Endothelial cell of umbilical vein (primary cell): ENCODE results near the gene MAN1A1. TPM values are rescaled to one million over a fixed set of nuclear protein-coding genes. Genes with fewer than 3 reads are reported as not detected.

Source experiments
- BruUV-seq: library from RNA; stranded (reverse); fragments of 400-500 nt; replicated peaks from 2 replicates; lab custom pipeline; 2021; lab: Mats Ljungman, UMichigan
- CTCF ChIA-PET: fragments of 300-600, 350-600 bp; sonication (Branson Sonifier 250); formaldehyde crosslinking; loops from one replicate; lab custom pipeline; 2021; ENCODE audit warnings: antibody characterized with exemption, inconsistent platforms; lab: Charles Lee
- POLR2A ChIA-PET: fragments of 300-600, 350-600 bp; sonication (Branson Sonifier 250); formaldehyde crosslinking; loops from one replicate; lab custom pipeline; 2021; ENCODE audit warnings: antibody characterized with exemption, inconsistent platforms; lab: Charles Lee
- DNase-seq: peaks from one replicate; pipeline ENCODE4 v3.0.0-alpha.2; 2011; ENCODE audit warnings: low read depth, low spot score
- FAIRE-seq: peaks from 2 replicates; lab custom pipeline; 2011; peaks lifted over from hg19 to GRCh38; lab: Jason Lieb, UNC
- H2AFZ ChIP-seq: 2 replicates; pipeline ENCODE4 v1.6.0; 2012; ENCODE audit warnings: low read depth, low read length, control low read depth, inconsistent platforms
- H3K27ac ChIP-seq: 2 replicates; pipeline ENCODE4 v1.5.1; 2011; ENCODE audit warnings: low read depth, mild to moderate bottlenecking, control low read depth, low read length, moderate library complexity; ENCODE audit not compliant: insufficient read depth
- H3K27me3 ChIP-seq, 2 experiments: 2 replicates each; pipeline versions ENCODE4 v1.6.0 to v1.6.1; 2011; ENCODE audit warnings: low read length in 2 of 2, mixed read lengths in 1 of 2; ENCODE audit not compliant: control insufficient read depth in 2 of 2, insufficient read depth in 2 of 2
- H3K36me3 ChIP-seq, 2 experiments: 2 replicates in 1 of 2; 3 replicates in 1 of 2; pipeline ENCODE4 v1.5.1; 2011; ENCODE audit warnings: low read length in 2 of 2, mild to moderate bottlenecking in 1 of 2, moderate library complexity in 1 of 2; ENCODE audit not compliant: control insufficient read depth in 2 of 2, insufficient read depth in 2 of 2; ENCODE audit errors: extremely low read depth in 1 of 2
- H3K4me1 ChIP-seq: 3 replicates; pipeline ENCODE4 v1.5.1; 2011; ENCODE audit warnings: mild to moderate bottlenecking, low read length; ENCODE audit not compliant: control insufficient read depth, insufficient read depth; ENCODE audit errors: extremely low read depth
- H3K4me2 ChIP-seq: 2 replicates; pipeline ENCODE4 v1.6.1; 2011; ENCODE audit warnings: low read length, control low read depth, mixed read lengths; ENCODE audit not compliant: insufficient read depth
- H3K4me3 ChIP-seq, 3 experiments: fragments of 200-600 bp in 1 of 3; sonication (generic), shearing (Covaris generic) in 1 of 3; replicated peaks in 1 of 3; 2 replicates each; pipeline ENCODE4 v1.5.1; 2011 to 2016; ENCODE audit warnings: control low read depth in 3 of 3, low read length in 3 of 3, mild to moderate bottlenecking in 2 of 3, inconsistent platforms in 1 of 3, low read depth in 1 of 3, moderate library complexity in 1 of 3; ENCODE audit not compliant: insufficient read depth in 1 of 3
- H3K79me2 ChIP-seq: 2 replicates; pipeline ENCODE4 v1.6.0; 2012; ENCODE audit warnings: low read length, inconsistent platforms; ENCODE audit not compliant: control insufficient read depth, insufficient read depth
- H3K9ac ChIP-seq: replicated peaks from 2 replicates; pipeline ENCODE3; 2011; ENCODE audit warnings: low read length, control low read depth; ENCODE audit not compliant: insufficient read depth; ENCODE audit errors: extremely low read depth
- H3K9me1 ChIP-seq: replicated peaks from 3 replicates; pipeline ENCODE4 v1.6.0; 2011; ENCODE audit warnings: mild to moderate bottlenecking, low read length; ENCODE audit not compliant: control insufficient read depth, insufficient read depth; ENCODE audit errors: extremely low read depth
- H3K9me3 ChIP-seq: replicated peaks from 2 replicates; pipeline ENCODE4 v1.5.1; 2012; ENCODE audit warnings: low read length, inconsistent platforms; ENCODE audit not compliant: control insufficient read depth, insufficient read depth
- H4K20me1 ChIP-seq: replicated peaks from 2 replicates; pipeline ENCODE3; 2011; ENCODE audit warnings: mild to moderate bottlenecking, low read length; ENCODE audit not compliant: control insufficient read depth, insufficient read depth; ENCODE audit errors: extremely low read depth
- EZH2 ChIP-seq: IDR thresholded peaks from 2 replicates; pipeline ENCODE4 v1.6.1; 2012; ENCODE audit warnings: borderline replicate concordance, low read depth, mild to moderate bottlenecking, moderate library complexity, low read length, inconsistent platforms; ENCODE audit not compliant: severe bottlenecking
- FOS ChIP-seq: IDR thresholded peaks from 2 replicates; pipeline ENCODE4 v1.6.1; 2011; ENCODE audit warnings: mild to moderate bottlenecking, low read length, moderate library complexity, borderline replicate concordance; ENCODE audit not compliant: insufficient read depth
- GATA2 ChIP-seq: IDR thresholded peaks from 2 replicates; pipeline ENCODE4 v1.7.0; 2011; ENCODE audit warnings: low read depth, mild to moderate bottlenecking, moderate library complexity, mixed read lengths, low read length; ENCODE audit not compliant: insufficient read length, insufficient read depth
- JUN ChIP-seq: IDR thresholded peaks from 2 replicates; pipeline ENCODE4 v1.6.1; 2011; ENCODE audit warnings: borderline replicate concordance, low read depth; ENCODE audit not compliant: insufficient read length, insufficient read depth
- MYC ChIP-seq: IDR thresholded peaks from one replicate; pipeline ENCODE4 v1.6.1; 2011; ENCODE audit warnings: mild to moderate bottlenecking, low read depth, low read length
- POLR2A ChIP-seq: IDR thresholded peaks from 2 replicates; pipeline ENCODE4 v1.6.1; 2012; ENCODE audit warnings: low read depth, mild to moderate bottlenecking, control low read depth, low read length
- POLR2AphosphoS5 ChIP-seq: IDR thresholded peaks from 2 replicates; pipeline ENCODE4 v1.6.1; 2012; ENCODE audit warnings: low read depth, mild to moderate bottlenecking, control low read depth, low read length, moderate library complexity; ENCODE audit not compliant: insufficient read depth
- dilution Hi-C: fragments of 300-500 bp; cut with MboI; formaldehyde crosslinking; loops from one replicate; pipeline ENCODE4 v1.15.0; 2019; ENCODE audit warnings: low sequenced_read_pairs; ENCODE audit not compliant: extremely low pct_ligation_motif_present
- intact Hi-C: fragments of 100-400 bp; cut with micrococcal nuclease; formaldehyde crosslinking; loops from one replicate; pipeline ENCODE4 v1.10.0; 2022
- polyA plus RNA-seq, 4 experiments: library from polyadenylated mRNA; depleted of rRNA in 3 of 4; stranded (reverse) in 3 of 4; unstranded in 1 of 4; fragments of >200 nt; gene quantifications; 2 replicates each; pipeline versions ENCODE4 v1.2.1 to v1.2.3, GENCODE V29; 2011 to 2012; ENCODE audit warnings: missing spikeins in 1 of 4
- total RNA-seq: library from RNA; stranded (reverse); gene quantifications from 2 replicates; pipeline ENCODE4 v1.2.3, GENCODE V29; 2021
- TF ChIP-seq, protein P1 (sequence below), 2 donors: IDR thresholded peaks; 1 replicate in 1 of 2; 2 replicates in 1 of 2; pipeline ENCODE4 v1.5.1; 2011; ENCODE audit warnings: low read length in 2 of 2, mild to moderate bottlenecking in 2 of 2, moderate library complexity in 2 of 2, control low read depth in 1 of 2, inconsistent platforms in 1 of 2, low read depth in 1 of 2; ENCODE audit not compliant: insufficient read depth in 1 of 2; ENCODE audit errors: extremely low read depth in 1 of 2
- TF ChIP-seq, protein P2 (sequence below): IDR thresholded peaks from 2 replicates; pipeline ENCODE4 v1.6.1; 2011; ENCODE audit not compliant: insufficient read depth, insufficient read length

Gene MAN1A1
- total and polyA plus RNA-seq, 2 donors (not counting 3 experiments of a cell fraction or from before 2014, with no cell fraction given): 3.3 to 12.9 TPM

DNA sequence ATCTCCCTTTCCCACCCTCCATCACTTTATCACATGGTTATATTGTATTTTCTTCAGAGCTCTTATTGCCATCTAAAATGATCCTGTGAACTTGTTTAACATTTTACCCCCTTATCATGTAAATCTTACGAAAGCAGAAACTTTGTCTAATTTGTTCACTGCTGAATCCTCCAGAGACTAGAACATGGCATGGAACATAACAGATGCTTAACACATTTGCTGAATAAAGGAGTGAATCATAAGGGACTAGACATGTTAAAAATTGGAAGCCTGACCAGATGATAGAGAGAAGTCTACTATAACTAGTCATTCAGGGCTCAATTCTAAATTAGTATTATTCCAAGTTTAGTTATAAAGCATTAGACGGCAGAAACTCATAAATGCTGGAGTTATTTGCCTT lies 73.3 kb downstream of the MAN1A1 start:
- Histone ChIP-seq H3K9me3 (no peaks in the 10 kb centered on the region), H3K36me3 (no peaks in the 10 kb centered on the region), H2AFZ (no peak overlapping the region), H3K27me3 (no peaks in the 10 kb centered on the region), H3K79me2 (no peaks in the 10 kb centered on the region), H3K9ac (no peak overlapping the region), H3K4me2 (no peak overlapping the region), H4K20me1 (no peaks in the 10 kb centered on the region), H3K4me1 (no peaks in the 10 kb centered on the region), H3K4me3 (no peak overlapping the region), H3K27ac (no peak overlapping the region), H3K9me1 (no peaks in the 10 kb centered on the region)
- FAIRE-seq: no peak
- POLR2A ChIA-PET: no interaction called here
- intact Hi-C loops: no loop called here
- no peak for DNase-seq
- no TSS peak for BruUV-seq
- no peak for TF ChIP-seq POLR2AphosphoS5
- CTCF ChIA-PET: no interaction called here
- dilution Hi-C loops: no loop called here

DNA sequence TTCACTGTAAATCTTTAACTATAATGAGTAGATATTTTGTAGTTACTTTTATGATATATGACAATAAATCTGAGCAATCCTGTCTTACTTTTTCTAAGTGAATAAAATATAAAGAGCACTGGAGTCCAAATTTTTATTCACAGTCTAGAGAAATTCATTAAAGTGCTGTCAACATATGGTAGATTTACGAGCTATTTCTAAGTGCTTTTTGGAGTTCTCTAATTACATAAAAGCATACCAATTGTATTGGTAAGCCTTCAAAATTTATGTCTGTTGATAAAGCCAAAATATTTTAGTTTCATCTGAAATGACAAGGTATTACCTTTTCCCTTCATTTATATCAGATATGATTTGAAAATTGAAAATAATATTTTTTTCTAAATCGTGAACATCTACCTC lies 75.4 kb downstream of the MAN1A1 start:
- ChIA-PET POLR2A (no interaction called here), CTCF (interaction anchor here (1.0 kb wide), 1 partner anchor 26 kb away, joined by 3 read pairs; no protein-coding TSS in a partner anchor)
- dilution Hi-C loops (no loop called here), intact Hi-C loops (no loop called here)
- no peaks in the 10 kb centered on the region for H3K79me2 ChIP-seq
- no peak overlapping the region for H3K27ac ChIP-seq
- TF ChIP-seq JUN (no peak), GATA2 (no peak), FOS (no peak), MYC (no peak), EZH2 (no peak), POLR2A (no peak), POLR2AphosphoS5 (no peak)
- TF ChIP-seq, protein P1, sequence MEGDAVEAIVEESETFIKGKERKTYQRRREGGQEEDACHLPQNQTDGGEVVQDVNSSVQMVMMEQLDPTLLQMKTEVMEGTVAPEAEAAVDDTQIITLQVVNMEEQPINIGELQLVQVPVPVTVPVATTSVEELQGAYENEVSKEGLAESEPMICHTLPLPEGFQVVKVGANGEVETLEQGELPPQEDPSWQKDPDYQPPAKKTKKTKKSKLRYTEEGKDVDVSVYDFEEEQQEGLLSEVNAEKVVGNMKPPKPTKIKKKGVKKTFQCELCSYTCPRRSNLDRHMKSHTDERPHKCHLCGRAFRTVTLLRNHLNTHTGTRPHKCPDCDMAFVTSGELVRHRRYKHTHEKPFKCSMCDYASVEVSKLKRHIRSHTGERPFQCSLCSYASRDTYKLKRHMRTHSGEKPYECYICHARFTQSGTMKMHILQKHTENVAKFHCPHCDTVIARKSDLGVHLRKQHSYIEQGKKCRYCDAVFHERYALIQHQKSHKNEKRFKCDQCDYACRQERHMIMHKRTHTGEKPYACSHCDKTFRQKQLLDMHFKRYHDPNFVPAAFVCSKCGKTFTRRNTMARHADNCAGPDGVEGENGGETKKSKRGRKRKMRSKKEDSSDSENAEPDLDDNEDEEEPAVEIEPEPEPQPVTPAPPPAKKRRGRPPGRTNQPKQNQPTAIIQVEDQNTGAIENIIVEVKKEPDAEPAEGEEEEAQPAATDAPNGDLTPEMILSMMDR (IDR thresholded peaks at IDR 0.05; ENCODE audit: extremely low read depth in 1 of 2, insufficient read depth in 1 of 2, low read depth in 1 of 2, low read length in 2 of 2): no peak
- TF ChIP-seq, protein P2, sequence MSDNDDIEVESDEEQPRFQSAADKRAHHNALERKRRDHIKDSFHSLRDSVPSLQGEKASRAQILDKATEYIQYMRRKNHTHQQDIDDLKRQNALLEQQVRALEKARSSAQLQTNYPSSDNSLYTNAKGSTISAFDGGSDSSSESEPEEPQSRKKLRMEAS: no peak
- no peak overlapping the region for H3K4me2 ChIP-seq
- no peaks in the 10 kb centered on the region for H4K20me1 ChIP-seq
- no peak overlapping the region for H3K4me3 ChIP-seq
- H3K9me1 ChIP-seq: no peaks in the 10 kb centered on the region
- H3K27me3 ChIP-seq: no peaks in the 10 kb centered on the region
- peaks cover 3% of the 10 kb centered on the region for H3K9me3 ChIP-seq
- FAIRE-seq (peak; percentile 33), DNase-seq (no peak)
- no peak overlapping the region for H3K9ac ChIP-seq
- no peaks in the 10 kb centered on the region for H3K4me1 ChIP-seq
- no peak overlapping the region for H2AFZ ChIP-seq
- no TSS peak for BruUV-seq
- H3K36me3 ChIP-seq: no peaks in the 10 kb centered on the region
